ENCODE measurements around the gene LEMD1.

The LEMD1 gene

DNA sequence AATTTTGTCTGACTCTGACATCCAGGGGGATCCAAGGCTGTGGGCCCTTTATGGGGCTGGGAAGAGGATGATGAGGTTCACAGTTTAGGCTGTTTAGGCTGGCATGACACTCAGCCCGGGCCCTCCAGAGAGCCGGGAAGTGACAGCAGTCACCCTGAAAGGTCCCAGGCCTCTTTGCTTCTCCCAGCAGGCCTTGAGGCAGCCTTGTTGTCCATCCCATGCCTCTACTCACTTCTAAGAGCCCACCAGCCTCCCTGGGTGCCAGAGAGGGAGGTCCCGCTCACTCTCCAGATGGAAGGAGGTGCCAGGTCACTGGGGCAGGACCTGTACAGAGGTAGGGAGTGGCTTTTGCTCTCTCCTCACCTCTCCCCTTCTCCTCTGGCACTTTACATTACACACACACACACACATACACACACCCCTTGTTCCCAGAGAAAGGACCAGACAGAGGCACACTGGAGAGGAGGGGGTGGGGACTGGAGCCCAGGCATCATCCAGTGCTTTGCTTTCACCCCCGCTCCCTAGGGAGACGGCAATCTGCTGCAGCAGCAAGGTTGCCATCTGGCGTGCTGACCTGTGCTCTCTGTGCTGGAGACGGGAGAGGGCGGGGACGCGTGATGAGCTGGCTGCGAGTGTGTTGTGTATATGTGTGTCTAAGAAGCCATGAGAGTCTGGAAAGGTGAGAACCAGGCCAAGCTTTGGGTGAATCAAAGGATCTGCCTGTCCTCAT lies 69.7 kb downstream of the LEMD1 start:
- DNase-seq: no peak

- no peak for DNase-seq
These were observed 71.1 kb downstream of the LEMD1 start for GRCh38 chr1:205350691-205351141.

GRCh38 chr1:205350124-205350523 lies 71.7 kb downstream of the LEMD1 start:
- no peak for DNase-seq

DNA sequence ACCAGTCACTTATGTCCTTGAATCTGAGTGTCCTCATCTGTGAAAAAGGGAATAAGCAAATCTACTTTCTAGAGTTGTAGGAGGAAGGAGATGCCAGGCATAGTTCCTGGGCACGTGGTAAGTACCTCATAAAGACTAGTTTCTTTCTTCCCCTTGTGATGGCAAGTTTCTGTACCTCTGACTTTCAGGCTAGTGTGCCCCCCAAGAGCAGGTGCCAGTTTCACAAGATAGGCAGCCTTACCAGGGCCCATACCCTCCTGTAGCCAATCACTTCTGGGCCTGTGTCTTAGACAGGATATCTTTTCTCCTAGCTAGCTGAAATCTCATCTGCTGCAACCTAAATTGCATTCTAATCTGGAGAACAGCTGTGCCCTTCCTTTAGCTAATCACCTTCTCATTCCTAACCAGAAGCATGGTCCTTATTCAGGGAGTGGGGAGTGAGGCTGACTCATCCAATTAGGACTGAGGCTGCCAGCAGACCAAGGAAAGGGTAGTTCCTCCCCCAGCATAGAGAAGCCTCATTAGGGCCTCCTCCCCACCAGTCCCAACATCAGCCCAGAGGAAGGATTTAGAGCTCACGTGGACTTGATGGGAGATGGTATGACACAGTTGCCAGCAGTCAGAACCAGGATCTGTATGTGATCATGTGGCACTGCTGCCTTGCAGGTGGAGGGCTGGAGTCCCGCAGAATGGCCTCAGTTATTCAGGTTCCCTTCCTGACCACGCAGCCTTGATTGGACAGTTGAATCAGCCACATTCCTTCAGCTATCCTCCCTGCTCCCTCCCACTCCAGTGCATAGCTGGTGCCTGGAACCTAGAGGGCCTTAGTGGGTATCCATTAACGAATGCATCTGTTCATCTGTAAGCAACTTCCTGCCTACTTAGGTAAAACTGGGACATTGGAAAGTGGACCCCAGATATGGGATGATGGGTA lies 73.0 kb downstream of the LEMD1 start:
- no peak for DNase-seq

- DNase-seq: no peak
These were observed 74.8 kb downstream of the LEMD1 start for GRCh38 chr1:205346956-205347574.

DNA sequence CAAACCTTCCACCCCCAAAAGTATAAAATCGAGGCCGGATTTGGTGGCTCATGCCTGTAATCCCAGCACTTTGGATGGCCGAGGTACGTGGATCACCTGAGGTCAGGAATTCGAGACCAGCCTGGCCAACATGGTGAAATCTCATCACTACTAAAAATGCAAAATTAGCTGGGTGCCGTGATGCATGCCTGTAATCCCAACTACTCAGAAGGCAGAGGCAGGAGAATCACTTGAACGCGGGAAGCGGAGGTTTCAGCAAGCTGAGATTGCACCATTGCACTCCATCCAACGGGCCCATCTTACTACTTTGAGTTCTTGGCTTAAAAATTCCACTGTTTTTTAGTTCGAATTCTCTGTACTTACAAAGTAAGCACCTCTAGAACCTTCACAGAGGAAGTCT lies 76.1 kb downstream of the LEMD1 start:
- DNase-seq: no peak

DNA sequence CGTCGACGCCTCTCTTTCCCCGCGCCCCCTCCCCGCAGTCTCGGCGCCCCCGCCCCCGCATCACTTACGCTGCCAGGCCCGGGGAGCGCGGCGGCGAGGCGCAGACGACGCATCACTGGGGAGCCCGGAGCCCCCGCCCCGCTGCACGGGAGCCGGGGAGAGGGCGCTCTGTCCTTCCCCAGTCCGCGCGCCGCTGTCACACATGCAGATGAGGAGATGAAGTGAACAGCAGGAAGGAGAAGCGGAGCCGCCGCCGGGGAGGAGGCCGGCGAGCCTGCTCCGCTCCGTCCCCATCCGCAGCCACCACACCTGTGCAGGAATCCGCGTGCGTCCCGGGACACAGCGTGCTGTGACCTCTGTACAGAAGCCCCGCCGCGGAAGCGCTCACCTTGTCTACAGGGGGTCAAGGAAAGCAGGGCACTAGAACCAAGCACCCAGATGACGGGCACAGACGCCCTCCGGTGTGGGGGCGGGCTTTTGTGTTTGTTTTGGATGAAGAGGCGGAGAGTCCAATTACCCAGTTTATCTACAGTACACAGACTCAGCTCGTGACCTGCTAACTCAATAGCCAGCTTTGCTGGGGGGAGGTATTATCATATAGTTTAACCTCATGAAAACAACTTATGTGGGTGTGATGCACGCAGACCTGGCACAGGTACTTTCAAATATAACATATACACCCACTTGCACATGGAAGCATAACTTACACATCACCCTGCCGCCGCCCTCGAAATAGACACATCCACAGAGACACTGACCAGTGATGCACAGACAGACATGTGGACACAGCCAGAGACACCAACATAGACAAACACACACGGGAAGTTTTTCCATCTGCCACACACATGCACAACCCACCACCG lies 77.6 kb downstream of the LEMD1 start:
- peak; percentile 21 for DNase-seq

DNA sequence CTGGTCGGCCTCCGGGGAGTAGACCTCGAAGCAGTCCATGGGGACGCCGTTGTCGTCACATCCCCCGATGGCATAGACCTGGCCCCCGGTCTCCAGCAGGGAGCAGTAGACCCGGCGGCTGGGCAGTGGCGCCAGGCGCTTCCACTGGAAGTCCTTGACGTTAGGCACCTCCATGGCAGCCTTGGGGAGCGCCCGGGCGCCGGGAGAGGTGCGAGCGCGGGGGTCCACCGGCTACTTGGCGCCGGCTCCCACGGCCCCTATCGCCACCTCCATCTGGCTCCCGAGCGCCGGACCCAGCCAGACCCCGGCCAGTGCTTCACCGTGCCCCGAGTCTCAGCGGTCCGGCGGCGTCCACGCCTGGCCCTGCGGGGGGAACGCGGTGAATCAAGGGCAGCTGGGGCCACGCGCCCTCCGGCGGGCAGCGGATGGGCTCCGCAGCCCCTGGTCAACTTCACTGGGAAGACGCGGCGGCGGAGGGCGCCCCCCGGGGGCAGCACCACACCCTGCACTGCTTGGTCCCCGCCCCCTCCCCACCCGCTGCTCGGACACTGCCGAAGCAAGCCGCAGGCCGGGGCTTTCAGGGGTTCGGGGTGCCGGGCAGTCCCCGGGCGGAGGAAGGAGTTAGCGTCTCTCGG lies 78.3 kb downstream of the LEMD1 start:
- DNase-seq: no peak

DNA sequence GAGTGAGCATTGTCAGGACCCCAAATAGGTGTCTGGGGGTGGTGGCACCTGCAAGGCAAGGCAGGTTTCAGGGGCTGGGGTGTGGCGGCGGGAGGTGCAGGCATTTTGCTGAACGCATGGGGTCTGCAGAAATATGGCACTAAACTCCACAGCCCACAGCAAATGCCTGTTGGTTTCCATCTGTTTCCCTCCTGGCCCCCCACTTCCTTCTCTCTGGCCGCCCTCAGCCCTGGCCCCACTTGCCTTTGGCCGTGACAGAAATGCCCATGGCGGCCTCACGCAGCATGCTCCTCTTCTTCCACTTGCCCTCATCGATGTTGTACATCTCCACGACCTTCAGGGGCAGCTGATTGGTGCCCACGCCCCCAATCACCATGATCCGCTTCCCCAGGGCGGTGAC lies 78.9 kb downstream of the LEMD1 start:
- DNase-seq: no peak

DNA sequence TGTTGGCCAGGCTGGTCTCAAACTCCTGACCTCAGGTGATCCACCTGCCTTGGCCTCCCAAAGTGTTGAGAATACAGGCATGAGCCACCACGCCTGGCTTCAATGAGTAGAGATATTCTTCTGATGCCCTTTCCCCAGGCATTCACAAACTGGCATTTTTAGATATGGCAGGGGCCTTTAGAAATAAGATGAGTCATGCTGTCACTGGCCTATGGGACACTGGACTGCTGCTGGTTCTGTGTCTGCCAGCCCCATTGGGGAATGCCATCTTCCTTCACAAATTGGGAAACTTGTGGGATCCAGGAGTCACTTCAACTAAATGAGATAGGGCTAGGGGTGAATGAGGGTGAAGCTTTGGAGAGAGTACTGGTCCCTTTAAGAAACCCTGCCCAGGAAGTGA lies 81.2 kb downstream of the LEMD1 start:
- no peak for DNase-seq

GRCh38 chr1:205339717-205340116 lies 82.1 kb downstream of the LEMD1 start:
- DNase-seq: no peak

DNA sequence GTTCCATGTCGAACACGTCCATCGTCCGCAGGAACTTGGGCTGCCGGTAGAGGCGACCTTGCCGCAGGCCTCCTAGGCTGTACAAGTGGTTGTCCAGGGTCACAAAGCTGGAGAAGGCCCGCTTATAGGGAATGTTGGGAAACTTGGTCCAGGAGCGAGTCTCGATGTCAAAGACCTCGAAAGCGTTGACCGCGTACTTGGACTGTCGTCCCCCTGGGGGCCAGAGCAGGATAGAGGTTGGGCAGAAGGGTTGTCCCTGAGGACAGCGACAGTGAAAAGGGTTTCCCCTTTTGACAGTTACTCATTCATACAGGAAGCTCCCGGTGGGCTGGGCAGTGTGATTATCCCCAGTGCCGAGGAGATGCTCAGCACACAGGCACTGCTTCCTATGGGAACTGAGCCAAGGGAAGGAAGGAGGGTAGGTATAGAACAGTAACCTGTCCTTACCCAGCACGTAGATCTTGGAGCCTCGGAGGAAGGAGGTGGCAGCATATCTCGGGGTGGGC lies 82.6 kb downstream of the LEMD1 start:
- DNase-seq: no peak

GRCh38 chr1:205338011-205338410 lies 83.8 kb downstream of the LEMD1 start:
- DNase-seq: no peak

GRCh38 chr1:205337481-205337880 lies 84.4 kb downstream of the LEMD1 start:
- DNase-seq: no peak

DNA sequence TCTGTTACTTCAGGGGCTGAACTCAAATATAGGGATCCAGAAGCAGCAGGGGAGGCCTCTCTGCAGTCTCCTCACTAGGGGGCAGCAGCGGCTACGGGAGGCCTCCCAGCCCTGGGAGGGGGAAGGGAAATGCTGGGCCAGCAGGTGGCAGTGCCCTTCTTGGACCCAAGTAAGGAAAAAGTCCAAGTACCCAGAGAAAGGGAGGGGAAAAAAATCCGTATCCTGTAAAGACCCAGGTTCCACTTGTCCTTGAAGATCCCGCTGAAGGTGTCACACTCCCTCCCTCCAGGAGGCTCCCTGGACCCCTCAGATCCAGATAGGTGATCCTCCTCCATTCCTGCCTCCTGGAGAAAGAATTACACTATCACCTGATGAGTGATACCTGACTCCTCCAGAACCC lies 86.2 kb downstream of the LEMD1 start:
- DNase-seq: peak; percentile 64

GRCh38 chr1:205332015-205332791 lies 89.7 kb downstream of the LEMD1 start:
- no peak for DNase-seq

Data from activated effector memory CD4-positive, alpha-beta T cell treated with Interleukin-2 at 50 U/mL for 16 hours (primary cell).